DND-41 (cell line): Measurements from ENCODE around the gene TAF6L.
A peak's percentile ranks its signal among the peaks of the same experiment; 100 is the strongest.

Experiments used
- ATAC-seq: fragments of 200-7000 bp; cut with Tn5 transposase; 3 replicates; pipeline ENCODE4 v1.9.1; 2021; ENCODE audit warnings: low read depth; ENCODE audit not compliant: insufficient read depth
- DNase-seq: peaks from one replicate; pipeline ENCODE4 v3.0.0-alpha.2; 2020
- H2AFZ ChIP-seq: 2 replicates; pipeline ENCODE4 v1.6.0; 2012; ENCODE audit warnings: low read depth, low read length
- H3K27ac ChIP-seq: 2 replicates; pipeline ENCODE4 v1.5.1; 2012; ENCODE audit warnings: low read length, inconsistent platforms
- H3K27me3 ChIP-seq: fragments of 200-600 bp; sonication (generic); 2 replicates; pipeline ENCODE4 v1.6.0; 2012; ENCODE audit warnings: low read length, mild to moderate bottlenecking, inconsistent platforms; ENCODE audit not compliant: insufficient read depth, poor library complexity
- H3K36me3 ChIP-seq: 2 replicates; pipeline ENCODE4 v1.5.1; 2012; ENCODE audit warnings: low read length, inconsistent platforms; ENCODE audit not compliant: insufficient read depth
- H3K4me1 ChIP-seq: 2 replicates; pipeline ENCODE4 v1.5.1; 2012; ENCODE audit warnings: mild to moderate bottlenecking, low read length; ENCODE audit not compliant: insufficient read depth
- H3K4me2 ChIP-seq: 2 replicates; pipeline ENCODE4 v1.6.0; 2012; ENCODE audit warnings: mild to moderate bottlenecking, moderate library complexity, low read length, inconsistent platforms; ENCODE audit not compliant: insufficient read depth
- H3K4me3 ChIP-seq, 2 experiments: fragments of 200-600 bp in 1 of 2; shearing (Covaris generic) in 1 of 2; 2 replicates each; pipeline ENCODE4 v1.5.1; 2012 to 2016; ENCODE audit warnings: inconsistent platforms in 2 of 2, low read length in 2 of 2, mild to moderate bottlenecking in 2 of 2, low read depth in 1 of 2, moderate library complexity in 1 of 2
- H3K79me2 ChIP-seq: 2 replicates; pipeline ENCODE4 v1.6.0; 2012; ENCODE audit warnings: low read length, inconsistent platforms; ENCODE audit not compliant: insufficient read depth
- H3K9ac ChIP-seq: 2 replicates; pipeline ENCODE4 v1.6.0; 2012; ENCODE audit warnings: low read depth, mild to moderate bottlenecking, inconsistent platforms, low read length, moderate library complexity
- H3K9me3 ChIP-seq: 2 replicates; pipeline ENCODE4 v1.5.1; 2012; ENCODE audit warnings: low read length, moderate library complexity, mild to moderate bottlenecking, inconsistent platforms; ENCODE audit not compliant: insufficient read depth, severe bottlenecking
- H4K20me1 ChIP-seq: 2 replicates; pipeline ENCODE4 v1.6.0; 2012; ENCODE audit warnings: low read length; ENCODE audit not compliant: insufficient read depth
- CTCF ChIP-seq: IDR thresholded peaks from 2 replicates; pipeline ENCODE4 v1.5.1; 2012; ENCODE audit warnings: borderline replicate concordance, low read length, moderate library complexity, mild to moderate bottlenecking; ENCODE audit not compliant: poor library complexity, severe bottlenecking; ENCODE audit errors: extremely low read depth
- EZH2 ChIP-seq: IDR thresholded peaks from 3 replicates; pipeline ENCODE4 v1.6.1; 2012; ENCODE audit warnings: borderline replicate concordance, low read depth, mild to moderate bottlenecking, moderate library complexity, low read length, inconsistent platforms; ENCODE audit not compliant: severe bottlenecking

The TAF6L gene

GRCh38 chr11:62752177-62752785 lies 18.9 kb upstream of the TAF6L start:
- DNase-seq (no peak), ATAC-seq (no peak)
- Histone ChIP-seq H3K27ac (no peak overlapping the region), H2AFZ (no peak overlapping the region), H3K4me3 (no peak overlapping the region), H3K36me3 (peaks cover 24% of the 10 kb centered on the region), H3K4me1 (peaks cover 28% of the 10 kb centered on the region), H3K4me2 (peak overlapping the region; percentile 1), H3K79me2 (peaks cover 23% of the 10 kb centered on the region), H4K20me1 (peaks cover 7% of the 10 kb centered on the region; the same call in 1 of the 2 replicates), H3K9ac (no peak overlapping the region), H3K27me3 (no peaks in the 10 kb centered on the region), H3K9me3 (no peaks in the 10 kb centered on the region)
- no peak for TF ChIP-seq CTCF
- no peak for TF ChIP-seq EZH2

GRCh38 chr11:62752994-62753735 lies 18.0 kb upstream of the TAF6L start:
- peak overlapping the region; percentile 57 for H2AFZ ChIP-seq
- H3K4me3 ChIP-seq = peak overlapping the region; percentile 33 to 65; a peak in 3 of 4 replicates
- H3K9ac ChIP-seq = peak overlapping the region; percentile 60
- H4K20me1 ChIP-seq = peaks cover 7% of the 10 kb centered on the region; the same call in 1 of the 2 replicates
- no peaks in the 10 kb centered on the region for H3K9me3 ChIP-seq
- H3K4me2 ChIP-seq = peak overlapping the region; percentile 66
- H3K79me2 ChIP-seq = peaks cover 23% of the 10 kb centered on the region
- TF ChIP-seq EZH2 (no peak), CTCF (no peak)
- peak overlapping the region; percentile 92 for H3K27ac ChIP-seq
- H3K36me3 ChIP-seq = peaks cover 24% of the 10 kb centered on the region
- peaks cover 28% of the 10 kb centered on the region for H3K4me1 ChIP-seq
- no peak for ATAC-seq
- no peaks in the 10 kb centered on the region for H3K27me3 ChIP-seq
- no peak for DNase-seq

- H3K9ac ChIP-seq = peak within 1 kb of the TSS; percentile 60
These were observed 17.2 kb upstream of the TAF6L start, which contains the start of gene ZBTB3 for GRCh38 chr11:62753736-62754603. Gene ZBTB3, minus strand, starts transcription at chr11:62754160. Its CDS starts 496 bp downstream, at chr11:62753664.

More at GRCh38 chr11:62753736-62754603, 17.2 kb upstream of the TAF6L start, which contains the start of gene ZBTB3:
- peak within 1 kb of the TSS; percentile 89 for H2AFZ ChIP-seq
- peaks cover 7% of the 10 kb centered on the region; the same call in 1 of the 2 replicates for H4K20me1 ChIP-seq
- H3K4me2 ChIP-seq = peak within 1 kb of the TSS; percentile 66
- ATAC-seq (peak; percentile 98), DNase-seq (peak; percentile 99)
- H3K27ac ChIP-seq = peak within 1 kb of the TSS; percentile 92
- no peaks in the 10 kb centered on the region for H3K9me3 ChIP-seq
- TF ChIP-seq CTCF (no peak), EZH2 (no peak)
- H3K4me3 ChIP-seq = peak within 1 kb of the TSS; percentile 33 to 65; a peak in 3 of 4 replicates
- peaks cover 21% of the 10 kb centered on the region for H3K36me3 ChIP-seq
- peaks cover 28% of the 10 kb centered on the region for H3K4me1 ChIP-seq
- H3K27me3 ChIP-seq = no peaks in the 10 kb centered on the region
- peaks cover 23% of the 10 kb centered on the region for H3K79me2 ChIP-seq
